ENCODE data around the gene LYRM2. TPM values are rescaled to one million over a fixed set of nuclear protein-coding genes. Genes with fewer than 3 reads are reported as not detected.

Gene LYRM2
- total RNA-seq, 6 experiments from 2014 or later, result 10.8 to 16.3 (median 12.8) TPM

GRCh38 chr6:89547281-89547680, 91.3 kb downstream of the LYRM2 start:
- Histone ChIP-seq H3K4me3 (no peak overlapping the region), H3K4me1 (no peaks in the 10 kb centered on the region), H3K36me3 (no peaks in the 10 kb centered on the region), H3K27me3 (no peaks in the 10 kb centered on the region), H3K9me3 (no peaks in the 10 kb centered on the region), H3K27ac (no peak overlapping the region)
- no peak for DNase-seq
- intact Hi-C loops (cut with DNase I), result no loop called here
- ATAC-seq, result no peak
- TF ChIP-seq POLR2A (IDR thresholded peaks at IDR 0.05), result no peak
- no CpG with 5 or more reads among the region's 5 CpGs for WGBS (ENCODE audit: insufficient coverage, low coverage, low lambda C conversion rate, missing lambda C conversion rate)

- DNase-seq (no peak), ATAC-seq (peak; percentile 43 to 70 (median 59))
- H3K4me1 ChIP-seq, result no peaks in the 10 kb centered on the region
- intact Hi-C loops (cut with DNase I), result no loop called here
- TF ChIP-seq CTCF (IDR thresholded peaks at IDR 0.05) (no peak), POLR2A (IDR thresholded peaks at IDR 0.05) (no peak)
- H3K36me3 ChIP-seq, result no peaks in the 10 kb centered on the region
- H3K9me3 ChIP-seq, result no peaks in the 10 kb centered on the region
- H3K27me3 ChIP-seq, result no peaks in the 10 kb centered on the region
- peak overlapping the region; percentile 13 to 44 (median 37) for H3K4me3 ChIP-seq
- peak overlapping the region in 2 of 3 donors; percentile 21 to 75 for H3K27ac ChIP-seq
- WGBS (ENCODE audit: insufficient coverage, low coverage, low lambda C conversion rate, missing lambda C conversion rate), result 25% methylated on average over 3 of the region's 3 CpGs
Observed at GRCh38 chr6:89542866-89543265, 95.7 kb downstream of the LYRM2 start.

- peak overlapping the region; percentile 13 to 44 (median 37) for H3K4me3 ChIP-seq
Observed at GRCh38 chr6:89542081-89542857, 96.3 kb downstream of the LYRM2 start.

GRCh38 chr6:89539779-89540178, 98.8 kb downstream of the LYRM2 start:
- 100% methylated on average over 2 of the region's 2 CpGs for WGBS (ENCODE audit: insufficient coverage, low coverage, low lambda C conversion rate, missing lambda C conversion rate)
- H3K4me3 ChIP-seq, result no peak overlapping the region
- no peak overlapping the region for H3K27ac ChIP-seq
- H3K9me3 ChIP-seq, result no peaks in the 10 kb centered on the region
- H3K4me1 ChIP-seq, result no peaks in the 10 kb centered on the region
- no peak for TF ChIP-seq POLR2A (IDR thresholded peaks at IDR 0.05)
- no peak for TF ChIP-seq CTCF (IDR thresholded peaks at IDR 0.05)
- DNase-seq (no peak), ATAC-seq (no peak)
- no peaks in the 10 kb centered on the region for H3K36me3 ChIP-seq
- intact Hi-C loops (cut with DNase I), result no loop called here
- no peaks in the 10 kb centered on the region for H3K27me3 ChIP-seq

More at GRCh38 chr6:89542081-89542857, 96.3 kb downstream of the LYRM2 start:
- intact Hi-C loops (cut with DNase I), result no loop called here
- ATAC-seq, result peak; percentile 79 to 89 (median 86)
- DNase-seq, result peak in 1 of 3 donors; percentile 23
- Histone ChIP-seq H3K4me1 (no peaks in the 10 kb centered on the region), H3K27me3 (no peaks in the 10 kb centered on the region), H3K36me3 (no peaks in the 10 kb centered on the region), H3K27ac (peak overlapping the region in 2 of 3 donors; percentile 21 to 75), H3K9me3 (no peaks in the 10 kb centered on the region)
- WGBS (ENCODE audit: insufficient coverage, low coverage, low lambda C conversion rate, missing lambda C conversion rate), result 35% methylated on average over 12 of the region's 12 CpGs
- TF ChIP-seq CTCF (IDR thresholded peaks at IDR 0.05), result no peak
- TF ChIP-seq POLR2A (IDR thresholded peaks at IDR 0.05), result peak; percentile 50

GRCh38 chr6:89536231-89536630, 102.3 kb downstream of the LYRM2 start:
- intact Hi-C loops (cut with DNase I), result no loop called here
- DNase-seq (no peak), ATAC-seq (no peak)
- Histone ChIP-seq H3K36me3 (no peaks in the 10 kb centered on the region), H3K27me3 (no peaks in the 10 kb centered on the region), H3K4me1 (no peaks in the 10 kb centered on the region), H3K27ac (no peak overlapping the region), H3K9me3 (no peaks in the 10 kb centered on the region), H3K4me3 (no peak overlapping the region)
- TF ChIP-seq CTCF (IDR thresholded peaks at IDR 0.05) (no peak), POLR2A (IDR thresholded peaks at IDR 0.05) (no peak)
- 100% methylated on average over 3 of the region's 5 CpGs for WGBS (ENCODE audit: insufficient coverage, low coverage, low lambda C conversion rate, missing lambda C conversion rate)

All from right lobe of liver (tissue), 6 donors.